A673 (cell line): Measurements from ENCODE around the gene EEFSEC. TPM values are rescaled to one million over a fixed set of nuclear protein-coding genes. Genes with fewer than 3 reads are reported as not detected.

Experiments used
- BruUV-seq: library from RNA; stranded (reverse); fragments of 400-500 nt; replicated peaks from 2 replicates; lab custom pipeline; 2021; lab: Mats Ljungman, UMichigan
- CTCF ChIA-PET: fragments of 300-600 bp; sonication (Branson Sonifier 250); formaldehyde crosslinking; loops from one replicate; lab custom pipeline; 2022; ENCODE audit warnings: antibody characterized with exemption; lab: Charles Lee
- POLR2A ChIA-PET: fragments of 300-600 bp; sonication (Branson Sonifier 250); formaldehyde crosslinking; loops from one replicate; lab custom pipeline; 2022; ENCODE audit warnings: antibody characterized with exemption; ENCODE audit not compliant: low non-redundant PET; lab: Charles Lee
- DNase-seq: peaks from one replicate; pipeline ENCODE4 v3.0.0-alpha.2; 2015; ENCODE audit warnings: low spot score
- H3K27ac ChIP-seq: fragments of 200-600 bp; sonication (generic); 2 replicates; pipeline ENCODE4 v1.5.1; 2016; ENCODE audit warnings: mixed run types, low read depth, mild to moderate bottlenecking, mixed read lengths, antibody characterized with exemption, low read length; ENCODE audit not compliant: poor library complexity, severe bottlenecking
- H3K27me3 ChIP-seq: fragments of 200-600 bp; sonication (generic); replicated peaks from 2 replicates; pipeline ENCODE4 v1.6.1; 2017; ENCODE audit warnings: mixed run types, low read depth, mild to moderate bottlenecking, mixed read lengths, antibody characterized with exemption, low read length; ENCODE audit not compliant: insufficient read depth, poor library complexity
- H3K36me3 ChIP-seq: fragments of 200-600 bp; sonication (generic); 2 replicates; pipeline ENCODE4 v1.6.1; 2016; ENCODE audit warnings: mixed run types, mild to moderate bottlenecking, mixed read lengths, antibody characterized with exemption, low read length; ENCODE audit not compliant: insufficient read depth, poor library complexity, severe bottlenecking
- H3K4me1 ChIP-seq: fragments of 200-600 bp; sonication (generic); 2 replicates; pipeline ENCODE4 v1.6.1; 2017; ENCODE audit warnings: mixed run types, mild to moderate bottlenecking, mixed read lengths, antibody characterized with exemption, low read length; ENCODE audit not compliant: insufficient read depth, poor library complexity, severe bottlenecking
- H3K4me3 ChIP-seq: fragments of 200-600 bp; sonication (generic); 2 replicates; pipeline ENCODE4 v1.5.1; 2016; ENCODE audit warnings: low read depth, mixed run types, mild to moderate bottlenecking, mixed read lengths, low read length; ENCODE audit not compliant: poor library complexity, severe bottlenecking
- H3K9me3 ChIP-seq: fragments of 200-600 bp; sonication (generic); 2 replicates; pipeline ENCODE4 v1.6.1; 2016; ENCODE audit warnings: mixed run types, low read depth, mild to moderate bottlenecking, mixed read lengths, antibody characterized with exemption, low read length; ENCODE audit not compliant: poor library complexity, severe bottlenecking
- EZH2 ChIP-seq: fragments of 200-600 bp; sonication (generic); IDR thresholded peaks from 2 replicates; pipeline ENCODE4 v1.6.1; 2017; ENCODE audit warnings: borderline replicate concordance, low read depth, mild to moderate bottlenecking, mixed read lengths, antibody characterized with exemption, low read length; ENCODE audit not compliant: poor library complexity, severe bottlenecking
- intact Hi-C: fragments of 100-400 bp; cut with micrococcal nuclease; formaldehyde crosslinking; loops from one replicate; pipeline ENCODE4 v1.10.0; 2022; ENCODE audit not compliant: unreplicated experiment
- total RNA-seq: library from RNA; stranded (reverse); gene quantifications from 2 replicates; pipeline ENCODE4 v1.2.3, GENCODE V29; 2021
- TF ChIP-seq, protein P1 (sequence below): fragments of 300-800, 200-600 bp; sonication (generic); conservative IDR thresholded peaks from 2 replicates; pipeline ENCODE4 v1.5.1; 2017; ENCODE audit warnings: low read depth, mild to moderate bottlenecking, antibody characterized with exemption, low read length, moderate library complexity, mixed read lengths

Gene EEFSEC
- total RNA-seq, 1 experiment from 2014 or later = 19.7 TPM

- Histone ChIP-seq H3K36me3 (no peaks in the 10 kb centered on the region), H3K4me1 (peaks cover 7% of the 10 kb centered on the region), H3K27me3 (no peaks in the 10 kb centered on the region), H3K27ac (no peak overlapping the region), H3K9me3 (no peaks in the 10 kb centered on the region), H3K4me3 (no peak overlapping the region)
- CTCF ChIA-PET = no interaction called here
- intact Hi-C loops = no loop called here
- POLR2A ChIA-PET = no interaction called here
- TF ChIP-seq EZH2 = no peak
- TF ChIP-seq, protein P1, sequence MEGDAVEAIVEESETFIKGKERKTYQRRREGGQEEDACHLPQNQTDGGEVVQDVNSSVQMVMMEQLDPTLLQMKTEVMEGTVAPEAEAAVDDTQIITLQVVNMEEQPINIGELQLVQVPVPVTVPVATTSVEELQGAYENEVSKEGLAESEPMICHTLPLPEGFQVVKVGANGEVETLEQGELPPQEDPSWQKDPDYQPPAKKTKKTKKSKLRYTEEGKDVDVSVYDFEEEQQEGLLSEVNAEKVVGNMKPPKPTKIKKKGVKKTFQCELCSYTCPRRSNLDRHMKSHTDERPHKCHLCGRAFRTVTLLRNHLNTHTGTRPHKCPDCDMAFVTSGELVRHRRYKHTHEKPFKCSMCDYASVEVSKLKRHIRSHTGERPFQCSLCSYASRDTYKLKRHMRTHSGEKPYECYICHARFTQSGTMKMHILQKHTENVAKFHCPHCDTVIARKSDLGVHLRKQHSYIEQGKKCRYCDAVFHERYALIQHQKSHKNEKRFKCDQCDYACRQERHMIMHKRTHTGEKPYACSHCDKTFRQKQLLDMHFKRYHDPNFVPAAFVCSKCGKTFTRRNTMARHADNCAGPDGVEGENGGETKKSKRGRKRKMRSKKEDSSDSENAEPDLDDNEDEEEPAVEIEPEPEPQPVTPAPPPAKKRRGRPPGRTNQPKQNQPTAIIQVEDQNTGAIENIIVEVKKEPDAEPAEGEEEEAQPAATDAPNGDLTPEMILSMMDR = no peak
- DNase-seq = no peak
- no TSS peak for BruUV-seq
Observed at GRCh38 chr3:128311441-128311844, 158.2 kb downstream of the EEFSEC start.

DNA sequence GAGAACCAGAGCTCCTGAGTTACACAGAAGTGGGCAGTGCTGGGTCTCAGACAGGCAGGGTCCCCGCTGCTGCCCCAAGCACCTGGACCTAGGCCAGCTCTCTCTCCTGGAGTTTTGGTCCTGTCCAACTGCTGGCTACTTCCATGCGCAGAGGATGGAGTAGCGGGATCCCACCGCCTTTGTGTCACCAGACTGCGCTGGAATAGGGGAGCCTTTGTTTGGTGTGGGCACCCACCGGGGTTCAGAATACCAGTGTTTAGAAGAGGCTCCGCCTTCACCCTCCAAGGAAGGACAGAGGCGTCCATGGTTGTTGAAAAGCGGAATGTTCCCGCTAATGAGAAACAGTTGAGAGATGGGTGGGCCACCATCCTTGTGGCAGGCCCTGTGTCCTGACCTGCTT lies 159.0 kb downstream of the EEFSEC start:
- no peak for DNase-seq
- Histone ChIP-seq H3K27me3 (no peaks in the 10 kb centered on the region), H3K27ac (no peak overlapping the region), H3K4me3 (no peak overlapping the region), H3K9me3 (no peaks in the 10 kb centered on the region), H3K4me1 (peaks cover 10% of the 10 kb centered on the region), H3K36me3 (no peaks in the 10 kb centered on the region)
- intact Hi-C loops = no loop called here
- BruUV-seq = no TSS peak
- TF ChIP-seq EZH2 = no peak
- TF ChIP-seq, protein P1 = no peak
- ChIA-PET POLR2A (no interaction called here), CTCF (no interaction called here)

- POLR2A ChIA-PET = no interaction called here
- CTCF ChIA-PET = no interaction called here
- Histone ChIP-seq H3K4me1 (peaks cover 10% of the 10 kb centered on the region), H3K36me3 (no peaks in the 10 kb centered on the region), H3K27ac (no peak overlapping the region), H3K27me3 (no peaks in the 10 kb centered on the region), H3K9me3 (no peaks in the 10 kb centered on the region), H3K4me3 (no peak overlapping the region)
- no TSS peak for BruUV-seq
- intact Hi-C loops = no loop called here
- TF ChIP-seq, protein P1 = no peak
- TF ChIP-seq EZH2 = no peak
- no peak for DNase-seq
Observed at GRCh38 chr3:128313071-128313725, 159.9 kb downstream of the EEFSEC start.
